A673 (cell line): ENCODE data around the gene TMEM170A.

ENCODE experiments used
- CTCF ChIP-seq: fragments of 300-800, 200-600 bp; sonication (generic); conservative IDR thresholded peaks from 2 replicates; pipeline ENCODE4 v1.5.1; 2017; ENCODE audit warnings: low read depth, mild to moderate bottlenecking, antibody characterized with exemption, low read length, moderate library complexity, mixed read lengths
- EZH2 ChIP-seq: fragments of 200-600 bp; sonication (generic); IDR thresholded peaks from 2 replicates; pipeline ENCODE4 v1.6.1; 2017; ENCODE audit warnings: borderline replicate concordance, low read depth, mild to moderate bottlenecking, mixed read lengths, antibody characterized with exemption, low read length; ENCODE audit not compliant: poor library complexity, severe bottlenecking

- TF ChIP-seq CTCF, result no peak
- TF ChIP-seq EZH2, result no peak
Measured at GRCh38 chr16:75406943-75407342, 57.5 kb downstream of the TMEM170A start.
